Endodermal cell (in vitro differentiated cells): ENCODE results near the gene PRDM16. TPM values are rescaled to one million over a fixed set of nuclear protein-coding genes. Genes with fewer than 3 reads are reported as not detected.

Experiments used
- DNase-seq: peaks from one replicate; pipeline ENCODE4 v3.0.0-alpha.2; 2017
- H3K27ac ChIP-seq: 2 replicates; pipeline ENCODE4 v1.5.1; 2013; ENCODE audit warnings: mild to moderate bottlenecking, low read depth, low read length, moderate library complexity
- H3K27me3 ChIP-seq: 2 replicates; pipeline ENCODE4 v1.6.1; 2013; ENCODE audit warnings: mild to moderate bottlenecking, low read length, moderate library complexity; ENCODE audit not compliant: insufficient read depth, control insufficient read depth, poor library complexity, severe bottlenecking
- H3K36me3 ChIP-seq: 2 replicates; pipeline ENCODE4 v1.7.0; 2013; ENCODE audit warnings: mild to moderate bottlenecking, low read length, moderate library complexity; ENCODE audit not compliant: control insufficient read depth, insufficient read depth
- H3K4me1 ChIP-seq: one replicate; pipeline ENCODE4 v1.7.0; 2013; ENCODE audit warnings: low read length; ENCODE audit not compliant: control insufficient read depth, insufficient read depth
- H3K4me3 ChIP-seq: 2 replicates; pipeline ENCODE4 v1.5.1; 2013; ENCODE audit warnings: mild to moderate bottlenecking, low read length, moderate library complexity
- H3K9ac ChIP-seq: 2 replicates; pipeline ENCODE4 v1.6.1; 2013; ENCODE audit warnings: mild to moderate bottlenecking, low read length, moderate library complexity; ENCODE audit not compliant: poor library complexity, severe bottlenecking; ENCODE audit errors: extremely low read depth
- H3K9me3 ChIP-seq: 2 replicates; pipeline ENCODE4 v1.6.1; 2013; ENCODE audit warnings: mild to moderate bottlenecking, low read length, moderate library complexity; ENCODE audit not compliant: control insufficient read depth
- H3K27ac Mint-ChIP-seq: 2 replicates; pipeline ENCODE4 v1.8.0; 2020; ENCODE audit warnings: mixed read lengths
- H3K27me3 Mint-ChIP-seq: 2 replicates; pipeline ENCODE4 v1.8.0; 2021; ENCODE audit warnings: mild to moderate bottlenecking, mixed read lengths; ENCODE audit not compliant: insufficient read depth
- H3K36me3 Mint-ChIP-seq: 2 replicates; pipeline ENCODE4 v1.8.0; 2020; ENCODE audit warnings: low read depth, mixed read lengths
- H3K4me1 Mint-ChIP-seq: 2 replicates; pipeline ENCODE4 v1.8.0; 2020; ENCODE audit warnings: mixed read lengths
- H3K4me3 Mint-ChIP-seq: 2 replicates; pipeline ENCODE4 v1.8.0; 2020; ENCODE audit warnings: mild to moderate bottlenecking, moderate library complexity, mixed read lengths
- H3K9me3 Mint-ChIP-seq: 2 replicates; pipeline ENCODE4 v1.8.0; 2020; ENCODE audit warnings: mild to moderate bottlenecking, mixed read lengths
- WGBS, 2 experiments: methylation state at CpG; one replicate each; pipeline versions ENCODE4 v1.1.5 to v1.1.7; 2013; ENCODE audit warnings: missing lambda C conversion rate in 2 of 2, mixed read lengths in 1 of 2; ENCODE audit not compliant: insufficient coverage in 1 of 2, insufficient read length in 1 of 2; 5-methylcytosine and 5-hydroxymethylcytosine counted together
- total RNA-seq, 2 donors: library from RNA; stranded (reverse); fragmentation: NEBNext Ultra II Directional in 1 of 2; extraction: Animal tissue kit (Norgen Biotek cat#: 25700) in 1 of 2; gene quantifications; 2 replicates in 1 of 2; 3 replicates in 1 of 2; pipeline ENCODE4 v1.2.1, GENCODE V29; 2021
- TF ChIP-seq, protein P1 (sequence below): fragments of 200-600 bp; sonication (generic); conservative IDR thresholded peaks from 2 replicates; pipeline ENCODE4 v1.5.0; 2021; ENCODE audit warnings: antibody characterized with exemption, mild to moderate bottlenecking

PRDM16 gene
- total RNA-seq, 2 donors from 2014 or later = 2.1 to 4.0 TPM

GRCh38 chr1:3436451-3436850, 367.4 kb downstream of the PRDM16 start:
- Histone ChIP-seq H3K9ac (no peak overlapping the region), H3K4me3 (no peak overlapping the region), H3K4me1 (no peaks in the 10 kb centered on the region), H3K27ac (no peak overlapping the region), H3K9me3 (no peaks in the 10 kb centered on the region), H3K27me3 (no peaks in the 10 kb centered on the region), H3K36me3 (no peaks in the 10 kb centered on the region)
- H3K9me3 Mint-ChIP-seq = no peaks in the 10 kb centered on the region
- H3K27ac Mint-ChIP-seq = no peak overlapping the region
- DNase-seq = no peak
- TF ChIP-seq, protein P1, sequence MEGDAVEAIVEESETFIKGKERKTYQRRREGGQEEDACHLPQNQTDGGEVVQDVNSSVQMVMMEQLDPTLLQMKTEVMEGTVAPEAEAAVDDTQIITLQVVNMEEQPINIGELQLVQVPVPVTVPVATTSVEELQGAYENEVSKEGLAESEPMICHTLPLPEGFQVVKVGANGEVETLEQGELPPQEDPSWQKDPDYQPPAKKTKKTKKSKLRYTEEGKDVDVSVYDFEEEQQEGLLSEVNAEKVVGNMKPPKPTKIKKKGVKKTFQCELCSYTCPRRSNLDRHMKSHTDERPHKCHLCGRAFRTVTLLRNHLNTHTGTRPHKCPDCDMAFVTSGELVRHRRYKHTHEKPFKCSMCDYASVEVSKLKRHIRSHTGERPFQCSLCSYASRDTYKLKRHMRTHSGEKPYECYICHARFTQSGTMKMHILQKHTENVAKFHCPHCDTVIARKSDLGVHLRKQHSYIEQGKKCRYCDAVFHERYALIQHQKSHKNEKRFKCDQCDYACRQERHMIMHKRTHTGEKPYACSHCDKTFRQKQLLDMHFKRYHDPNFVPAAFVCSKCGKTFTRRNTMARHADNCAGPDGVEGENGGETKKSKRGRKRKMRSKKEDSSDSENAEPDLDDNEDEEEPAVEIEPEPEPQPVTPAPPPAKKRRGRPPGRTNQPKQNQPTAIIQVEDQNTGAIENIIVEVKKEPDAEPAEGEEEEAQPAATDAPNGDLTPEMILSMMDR = no peak
- no peaks in the 10 kb centered on the region for H3K36me3 Mint-ChIP-seq
- peaks cover 11% of the 10 kb centered on the region for H3K4me1 Mint-ChIP-seq
- no peaks in the 10 kb centered on the region for H3K27me3 Mint-ChIP-seq
- WGBS, 2 experiments = 89 to 92% methylated on average over 5 to 11 of the region's 11 CpGs
- no peak overlapping the region for H3K4me3 Mint-ChIP-seq

- Mint-ChIP-seq H3K36me3 (no peaks in the 10 kb centered on the region), H3K9me3 (no peaks in the 10 kb centered on the region), H3K4me3 (no peak overlapping the region), H3K27me3 (no peaks in the 10 kb centered on the region), H3K4me1 (peaks cover 13% of the 10 kb centered on the region), H3K27ac (no peak overlapping the region)
- Histone ChIP-seq H3K4me1 (no peaks in the 10 kb centered on the region), H3K36me3 (no peaks in the 10 kb centered on the region), H3K27ac (no peak overlapping the region), H3K9me3 (no peaks in the 10 kb centered on the region), H3K9ac (no peak overlapping the region), H3K27me3 (no peaks in the 10 kb centered on the region), H3K4me3 (no peak overlapping the region)
- no peak for DNase-seq
- WGBS, 2 experiments = 91 to 94% methylated on average over 11 to 14 of the region's 14 CpGs
- TF ChIP-seq, protein P1 = no peak
These were observed 367.9 kb downstream of the PRDM16 start for GRCh38 chr1:3436901-3437300.

- TF ChIP-seq, protein P1 = no peak
These were observed 369.7 kb downstream of the PRDM16 start for GRCh38 chr1:3438661-3439180.

More at GRCh38 chr1:3438661-3439180, 369.7 kb downstream of the PRDM16 start:
- H3K9me3 Mint-ChIP-seq = no peaks in the 10 kb centered on the region
- no peaks in the 10 kb centered on the region for H3K9me3 ChIP-seq
- H3K4me1 Mint-ChIP-seq = peaks cover 13% of the 10 kb centered on the region
- WGBS, 2 experiments = 86 to 89% methylated on average over 1 to 8 of the region's 9 CpGs
- no peak overlapping the region for H3K27ac ChIP-seq
- H3K27ac Mint-ChIP-seq = no peak overlapping the region
- no peaks in the 10 kb centered on the region for H3K36me3 Mint-ChIP-seq
- H3K27me3 ChIP-seq = no peaks in the 10 kb centered on the region
- H3K4me3 ChIP-seq = no peak overlapping the region
- no peaks in the 10 kb centered on the region for H3K36me3 ChIP-seq
- no peak overlapping the region for H3K9ac ChIP-seq
- no peak overlapping the region for H3K4me3 Mint-ChIP-seq
- H3K4me1 ChIP-seq = no peaks in the 10 kb centered on the region
- H3K27me3 Mint-ChIP-seq = no peaks in the 10 kb centered on the region
- DNase-seq = no peak
